ENCODE measurements around the gene C2. TPM values are rescaled to one million over a fixed set of nuclear protein-coding genes. Genes with fewer than 3 reads are reported as not detected.

C2 gene
- total RNA-seq, 1 donor from 2014 or later, result 2.9 TPM

- no peak overlapping the region for H3K27ac ChIP-seq
- H3K4me1 ChIP-seq, result no peaks in the 10 kb centered on the region
- peaks cover 0 to 63% of the 10 kb centered on the region in 2 donors for H3K36me3 ChIP-seq
- no peaks in the 10 kb centered on the region for H3K27me3 ChIP-seq
- DNase-seq (ENCODE audit: extremely low spot score in 2 of 2), result no peak
- no peak overlapping the region for H3K4me3 ChIP-seq
- no peaks in the 10 kb centered on the region for H3K9me3 ChIP-seq
- intact Hi-C loops (cut with DNase I), result no loop called here
- TF ChIP-seq POLR2A (IDR thresholded peaks at IDR 0.05), result no peak
- no peak for TF ChIP-seq POLR2AphosphoS5 (IDR thresholded peaks at IDR 0.05; ENCODE audit: insufficient read depth in 1 of 2, low read depth in 1 of 2)
- TF ChIP-seq CTCF (IDR thresholded peaks at IDR 0.05), result no peak
Measured at GRCh38 chr6:31880616-31881015, 46.9 kb upstream of the C2 start.

GRCh38 chr6:31881136-31881859 is 46.2 kb upstream of the C2 start:
- Histone ChIP-seq H3K4me1 (no peaks in the 10 kb centered on the region), H3K27ac (no peak overlapping the region), H3K27me3 (no peaks in the 10 kb centered on the region), H3K4me3 (no peak overlapping the region), H3K36me3 (peaks cover 0 to 69% of the 10 kb centered on the region in 2 donors), H3K9me3 (no peaks in the 10 kb centered on the region)
- intact Hi-C loops (cut with DNase I), result no loop called here
- peak in 1 of 2 donors; percentile 77 for DNase-seq (ENCODE audit: extremely low spot score in 2 of 2)
- no peak for TF ChIP-seq CTCF (IDR thresholded peaks at IDR 0.05)
- no peak for TF ChIP-seq POLR2AphosphoS5 (IDR thresholded peaks at IDR 0.05; ENCODE audit: insufficient read depth in 1 of 2, low read depth in 1 of 2)
- TF ChIP-seq POLR2A (IDR thresholded peaks at IDR 0.05), result no peak

- H3K4me3 ChIP-seq, result no peak overlapping the region
- H3K27ac ChIP-seq, result no peak overlapping the region
- DNase-seq (ENCODE audit: extremely low spot score in 2 of 2), result peak in 1 of 2 donors; percentile 89
- no peaks in the 10 kb centered on the region for H3K4me1 ChIP-seq
- H3K9me3 ChIP-seq, result no peaks in the 10 kb centered on the region
- no peaks in the 10 kb centered on the region for H3K27me3 ChIP-seq
- intact Hi-C loops (cut with DNase I), result no loop called here
- peaks cover 0 to 79% of the 10 kb centered on the region in 2 donors for H3K36me3 ChIP-seq
- TF ChIP-seq CTCF (IDR thresholded peaks at IDR 0.05) (no peak), POLR2AphosphoS5 (IDR thresholded peaks at IDR 0.05; ENCODE audit: insufficient read depth in 1 of 2, low read depth in 1 of 2) (no peak), POLR2A (IDR thresholded peaks at IDR 0.05) (no peak)
Measured at GRCh38 chr6:31882344-31882743, 45.2 kb upstream of the C2 start.

GRCh38 chr6:31883676-31884075 is 43.8 kb upstream of the C2 start:
- intact Hi-C loops (cut with DNase I), result no loop called here
- Histone ChIP-seq H3K4me1 (no peaks in the 10 kb centered on the region), H3K27me3 (no peaks in the 10 kb centered on the region), H3K27ac (no peak overlapping the region), H3K4me3 (no peak overlapping the region), H3K9me3 (no peaks in the 10 kb centered on the region), H3K36me3 (peaks cover 0 to 91% of the 10 kb centered on the region in 2 donors)
- no peak for TF ChIP-seq POLR2A (IDR thresholded peaks at IDR 0.05)
- no peak for TF ChIP-seq POLR2AphosphoS5 (IDR thresholded peaks at IDR 0.05; ENCODE audit: insufficient read depth in 1 of 2, low read depth in 1 of 2)
- TF ChIP-seq CTCF (IDR thresholded peaks at IDR 0.05), result no peak
- peak in 1 of 2 donors; percentile 84 for DNase-seq (ENCODE audit: extremely low spot score in 2 of 2)

GRCh38 chr6:31884528-31885035 is 42.9 kb upstream of the C2 start:
- H3K36me3 ChIP-seq, result peaks cover 0 to 98% of the 10 kb centered on the region in 2 donors
- TF ChIP-seq POLR2A (IDR thresholded peaks at IDR 0.05), result no peak
- TF ChIP-seq CTCF (IDR thresholded peaks at IDR 0.05), result no peak
- no peak for TF ChIP-seq POLR2AphosphoS5 (IDR thresholded peaks at IDR 0.05; ENCODE audit: insufficient read depth in 1 of 2, low read depth in 1 of 2)
- no peaks in the 10 kb centered on the region for H3K9me3 ChIP-seq
- H3K27me3 ChIP-seq, result no peaks in the 10 kb centered on the region
- H3K27ac ChIP-seq, result no peak overlapping the region
- peak in 1 of 2 donors; percentile 90 for DNase-seq (ENCODE audit: extremely low spot score in 2 of 2)
- intact Hi-C loops (cut with DNase I), result no loop called here
- H3K4me1 ChIP-seq, result no peaks in the 10 kb centered on the region
- H3K4me3 ChIP-seq, result no peak overlapping the region

Measured in vagina (tissue), 2 donors.